H9 (cell line): Measurements from ENCODE around the gene ERVH48-1. TPM values are rescaled to one million over a fixed set of nuclear protein-coding genes. Genes with fewer than 3 reads are reported as not detected.
A peak's percentile ranks its signal among the peaks of the same experiment; 100 is the strongest.

Experiments
- DNase-seq: peaks from one replicate; pipeline ENCODE4 v3.0.0-alpha.2; 2017
- H2AFZ ChIP-seq: one replicate; pipeline ENCODE4 v1.6.1; 2013; ENCODE audit warnings: mild to moderate bottlenecking, low read length, control low read depth, moderate library complexity
- H2AK5ac ChIP-seq: 2 replicates; pipeline ENCODE4 v1.6.1; 2013; ENCODE audit warnings: low read length, control low read depth, mixed read lengths; ENCODE audit not compliant: insufficient read length
- H2BK120ac ChIP-seq: one replicate; pipeline ENCODE4 v1.6.1; 2013; ENCODE audit warnings: low read depth, mild to moderate bottlenecking, low read length, control low read depth, inconsistent platforms; ENCODE audit not compliant: poor library complexity, severe bottlenecking
- H2BK12ac ChIP-seq: 2 replicates; pipeline ENCODE4 v1.6.1; 2013; ENCODE audit warnings: low read length, control low read depth, mixed read lengths, low read depth; ENCODE audit not compliant: insufficient read length
- H2BK15ac ChIP-seq: 2 replicates; pipeline ENCODE4 v1.6.1; 2013; ENCODE audit warnings: low read depth, low read length, control low read depth
- H2BK20ac ChIP-seq: one replicate; pipeline ENCODE4 v1.6.1; 2013; ENCODE audit warnings: low read depth, mild to moderate bottlenecking, low read length, control low read depth, inconsistent platforms; ENCODE audit not compliant: poor library complexity, severe bottlenecking
- H2BK5ac ChIP-seq: 2 replicates; pipeline ENCODE4 v1.6.1; 2013; ENCODE audit warnings: low read length, control low read depth, mixed read lengths; ENCODE audit not compliant: insufficient read length
- H3K14ac ChIP-seq: 2 replicates; pipeline ENCODE4 v1.6.1; 2013; ENCODE audit warnings: low read length, control low read depth; ENCODE audit not compliant: insufficient read depth
- H3K18ac ChIP-seq: 2 replicates; pipeline ENCODE4 v1.6.1; 2013; ENCODE audit warnings: low read depth, mild to moderate bottlenecking, mixed read lengths, low read length, control low read depth; ENCODE audit not compliant: insufficient read length
- H3K23ac ChIP-seq: 2 replicates; pipeline ENCODE4 v1.6.1; 2013; ENCODE audit warnings: low read length, control low read depth, mixed read lengths, low read depth; ENCODE audit not compliant: insufficient read length
- H3K23me2 ChIP-seq: 2 replicates; pipeline ENCODE4 v1.6.1; 2013; ENCODE audit warnings: low read depth, mild to moderate bottlenecking, mixed read lengths, low read length, control low read depth; ENCODE audit not compliant: insufficient read length, poor library complexity, severe bottlenecking
- H3K27ac ChIP-seq: 2 replicates; pipeline ENCODE4 v1.5.1; 2013; ENCODE audit warnings: low read length, control low read depth, mixed read lengths, low read depth; ENCODE audit not compliant: insufficient read length
- H3K27me3 ChIP-seq: 2 replicates; pipeline ENCODE4 v1.6.1; 2013; ENCODE audit warnings: low read length, control low read depth, inconsistent platforms; ENCODE audit not compliant: insufficient read depth
- H3K4ac ChIP-seq: 2 replicates; pipeline ENCODE4 v1.6.1; 2013; ENCODE audit warnings: low read depth, mild to moderate bottlenecking, control low read depth, inconsistent platforms, low read length, moderate library complexity
- H3K4me1 ChIP-seq: 2 replicates; pipeline ENCODE4 v1.6.1; 2013; ENCODE audit warnings: low read length, control low read depth, inconsistent platforms; ENCODE audit not compliant: insufficient read depth
- H3K4me2 ChIP-seq: 2 replicates; pipeline ENCODE4 v1.6.1; 2013; ENCODE audit warnings: low read length, control low read depth, mixed read lengths; ENCODE audit not compliant: insufficient read length, insufficient read depth
- H3K56ac ChIP-seq: 2 replicates; pipeline ENCODE4 v1.6.1; 2013; ENCODE audit warnings: low read depth, mild to moderate bottlenecking, mixed read lengths, low read length, control low read depth; ENCODE audit not compliant: insufficient read length
- H3K79me1 ChIP-seq: 2 replicates; pipeline ENCODE4 v1.6.1; 2013; ENCODE audit warnings: low read depth, mild to moderate bottlenecking, moderate library complexity, low read length, control low read depth, inconsistent platforms; ENCODE audit not compliant: insufficient read depth, poor library complexity, severe bottlenecking
- H3K79me2 ChIP-seq: 2 replicates; pipeline ENCODE4 v1.6.1; 2013; ENCODE audit warnings: low read length, control low read depth, inconsistent platforms; ENCODE audit not compliant: insufficient read depth
- H3K9ac ChIP-seq: 2 replicates; pipeline ENCODE4 v1.6.1; 2013; ENCODE audit warnings: low read length, control low read depth, mixed read lengths; ENCODE audit not compliant: insufficient read length; ENCODE audit errors: extremely low read depth
- H3K9me3 ChIP-seq: one replicate; pipeline ENCODE4 v1.6.1; 2013; ENCODE audit warnings: low read depth, low read length, inconsistent platforms; ENCODE audit not compliant: control insufficient read depth
- H3T11ph ChIP-seq: one replicate; pipeline ENCODE4 v1.6.1; 2013; ENCODE audit warnings: mild to moderate bottlenecking, low read length, control low read depth, inconsistent platforms
- H4K20me1 ChIP-seq: one replicate; pipeline ENCODE4 v1.6.1; 2013; ENCODE audit not compliant: control insufficient read depth, insufficient read length, insufficient read depth
- H4K5ac ChIP-seq: 2 replicates; pipeline ENCODE4 v1.6.1; 2013; ENCODE audit warnings: low read depth, mild to moderate bottlenecking, mixed read lengths, low read length, control low read depth; ENCODE audit not compliant: insufficient read length
- H4K8ac ChIP-seq: replicated peaks from 2 replicates; pipeline ENCODE4 v1.6.1; 2013; ENCODE audit warnings: low read length, control low read depth, mixed read lengths, low read depth; ENCODE audit not compliant: insufficient read length
- H4K91ac ChIP-seq: 2 replicates; pipeline ENCODE4 v1.6.1; 2013; ENCODE audit warnings: low read depth, mild to moderate bottlenecking, moderate library complexity, mixed read lengths, low read length, control low read depth; ENCODE audit not compliant: insufficient read length
- H3K27ac Mint-ChIP-seq, 3 experiments: 2 replicates in 2 of 3; 3 replicates in 1 of 3; pipeline ENCODE4 v1.8.0; 2020 to 2021; ENCODE audit warnings: mixed read lengths in 3 of 3, mild to moderate bottlenecking in 1 of 3, moderate library complexity in 1 of 3
- H3K27me3 Mint-ChIP-seq: 2 replicates; pipeline ENCODE4 v1.8.0; 2021; ENCODE audit warnings: low read depth, mild to moderate bottlenecking, moderate library complexity, mixed read lengths
- H3K36me3 Mint-ChIP-seq, 3 experiments: 2 replicates in 2 of 3; 3 replicates in 1 of 3; pipeline ENCODE4 v1.8.0; 2020 to 2021; ENCODE audit warnings: low read depth in 3 of 3, mixed read lengths in 3 of 3; ENCODE audit not compliant: insufficient read depth in 1 of 3
- H3K4me1 Mint-ChIP-seq, 2 experiments: 2 replicates each; pipeline ENCODE4 v1.8.0; 2020; ENCODE audit warnings: mixed read lengths in 2 of 2
- H3K4me3 Mint-ChIP-seq, 2 experiments: 2 replicates in 1 of 2; 3 replicates in 1 of 2; pipeline ENCODE4 v1.8.0; 2020 to 2021; ENCODE audit warnings: mild to moderate bottlenecking in 2 of 2, mixed read lengths in 2 of 2, moderate library complexity in 1 of 2
- H3K9me3 Mint-ChIP-seq, 2 experiments: 2 replicates in 1 of 2; 3 replicates in 1 of 2; pipeline ENCODE4 v1.8.0; 2020; ENCODE audit warnings: mild to moderate bottlenecking in 2 of 2, mixed read lengths in 2 of 2, moderate library complexity in 1 of 2
- CTCF ChIP-seq: fragments of 200-600 bp; sonication (generic); conservative IDR thresholded peaks from 3 replicates; pipeline ENCODE4 v1.8.0; 2021; ENCODE audit warnings: antibody characterized with exemption, mild to moderate bottlenecking
- WGBS: extraction: QIAGEN DNeasy Blood & Tissue Kit; methylation state at CpG from one replicate; pipeline ENCODE4 v1.1.7; 2013; ENCODE audit warnings: missing lambda C conversion rate, low lambda C conversion rate, mixed read lengths; ENCODE audit not compliant: insufficient read length; ENCODE audit errors: extremely low coverage; 5-methylcytosine and 5-hydroxymethylcytosine counted together
- total RNA-seq: library from RNA; stranded (reverse); gene quantifications from 2 replicates; pipeline ENCODE4 v1.2.1, GENCODE V29; 2021

ERVH48-1 gene
- total RNA-seq, 1 experiment from 2014 or later: 234 TPM

- H3K23me2 ChIP-seq: no peaks in the 10 kb centered on the region
- H3K4me1 ChIP-seq: no peaks in the 10 kb centered on the region; the same call in 1 of the 2 replicates
- DNase-seq: no peak
- no peak overlapping the region for H2BK20ac ChIP-seq
- no peak overlapping the region for H4K91ac ChIP-seq
- H3K27me3 ChIP-seq: no peaks in the 10 kb centered on the region
- H3K23ac ChIP-seq: no peak overlapping the region
- no peak overlapping the region for H3K9ac ChIP-seq
- no peak overlapping the region for H4K8ac ChIP-seq
- H3K27ac ChIP-seq: no peak overlapping the region
- no peak overlapping the region for H3T11ph ChIP-seq
- H3K4ac ChIP-seq: no peak overlapping the region
- H3K14ac ChIP-seq: no peak overlapping the region
- H2BK15ac ChIP-seq: no peak overlapping the region; the same call in 1 of the 2 replicates
- no peak overlapping the region for H2AK5ac ChIP-seq
- H2BK5ac ChIP-seq: no peak overlapping the region
- TF ChIP-seq CTCF: no peak
- H2BK120ac ChIP-seq: no peak overlapping the region
- H3K27ac Mint-ChIP-seq: peak overlapping the region; percentile 63 to 90 (median 82)
- no peaks in the 10 kb centered on the region for H3K79me2 ChIP-seq
- H3K79me1 ChIP-seq: no peaks in the 10 kb centered on the region
- H3K18ac ChIP-seq: no peak overlapping the region
- H2AFZ ChIP-seq: no peak overlapping the region
- H2BK12ac ChIP-seq: no peak overlapping the region
- H3K4me2 ChIP-seq: no peak overlapping the region
- H3K9me3 Mint-ChIP-seq: peaks cover 0 to 6% of the 10 kb centered on the region in 2 experiments; a peak in 2 of 5 replicates
- 100% methylated on average over 2 of the region's 16 CpGs for WGBS
- H4K5ac ChIP-seq: no peak overlapping the region
- no peak overlapping the region for H3K56ac ChIP-seq
- H3K4me3 Mint-ChIP-seq: no peak overlapping the region
- H3K36me3 Mint-ChIP-seq: peaks cover 3 to 13% (median 10%) of the 10 kb centered on the region in 3 experiments; a peak in 4 of 7 replicates
- H3K9me3 ChIP-seq: no peaks in the 10 kb centered on the region
- H4K20me1 ChIP-seq: no peaks in the 10 kb centered on the region
- peaks cover 45 to 57% of the 10 kb centered on the region in 2 experiments for H3K4me1 Mint-ChIP-seq
- no peaks in the 10 kb centered on the region for H3K27me3 Mint-ChIP-seq
Measured at GRCh38 chr21:42939582-42940413, 14.4 kb upstream of the ERVH48-1 start.
